GM23338 (cell line): ENCODE data around the gene GDI2. TPM values are rescaled to one million over a fixed set of nuclear protein-coding genes. Genes with fewer than 3 reads are reported as not detected.

Experiments used
- ATAC-seq: fragments of 200-7000 bp; cut with Tn5 transposase; 3 replicates; pipeline ENCODE4 v1.9.1; 2020
- DNase-seq: peaks from one replicate; pipeline ENCODE4 v3.0.0-alpha.2; 2015; ENCODE audit warnings: low spot score
- H2AFZ ChIP-seq: fragments of 200-600 bp; sonication (generic); 2 replicates; pipeline ENCODE4 v1.8.0; 2016; ENCODE audit warnings: antibody characterized with exemption, mild to moderate bottlenecking, moderate library complexity
- H3F3A ChIP-seq: fragments of 200-600 bp; sonication (generic); replicated peaks from 2 replicates; pipeline ENCODE4 v1.8.0; 2017; ENCODE audit warnings: antibody characterized with exemption, mixed run types, low read depth
- H3K27ac ChIP-seq: fragments of 200-600 bp; sonication (generic); 2 replicates; pipeline ENCODE4 v1.6.1; 2016; ENCODE audit warnings: low read depth
- H3K27me3 ChIP-seq: fragments of 200-600 bp; sonication (generic); 2 replicates; pipeline ENCODE4 v1.8.0; 2016; ENCODE audit warnings: mild to moderate bottlenecking, mixed run types, moderate library complexity; ENCODE audit not compliant: insufficient read depth
- H3K36me3 ChIP-seq: fragments of 200-600 bp; sonication (generic); 2 replicates; pipeline ENCODE4 v1.8.0; 2016; ENCODE audit warnings: mild to moderate bottlenecking; ENCODE audit not compliant: insufficient read depth
- H3K4me1 ChIP-seq: fragments of 200-600 bp; sonication (generic); 2 replicates; pipeline ENCODE4 v1.8.0; 2016; ENCODE audit warnings: mild to moderate bottlenecking, moderate library complexity; ENCODE audit not compliant: insufficient read depth
- H3K4me2 ChIP-seq: fragments of 200-600 bp; sonication (generic); 2 replicates; pipeline ENCODE4 v1.7.1; 2017; ENCODE audit warnings: mixed run types
- H3K4me3 ChIP-seq: fragments of 200-600 bp; sonication (generic); 2 replicates; pipeline ENCODE4 v1.6.1; 2016; ENCODE audit warnings: mixed run types
- H3K79me2 ChIP-seq: fragments of 200-600 bp; sonication (generic); replicated peaks from 2 replicates; pipeline ENCODE4 v1.8.0; 2017; ENCODE audit warnings: mild to moderate bottlenecking; ENCODE audit not compliant: insufficient read depth
- H3K9me2 ChIP-seq: fragments of 200-600 bp; sonication (generic); 2 replicates; pipeline ENCODE4 v1.8.0; 2017; ENCODE audit not compliant: insufficient read depth
- H4K20me1 ChIP-seq: fragments of 200-600 bp; sonication (generic); replicated peaks from 2 replicates; pipeline ENCODE4 v1.8.0; 2017; ENCODE audit warnings: mild to moderate bottlenecking; ENCODE audit not compliant: insufficient read depth
- H3K27ac Mint-ChIP-seq: 2 replicates; pipeline ENCODE4 v1.8.0; 2020; ENCODE audit warnings: inconsistent platforms, mild to moderate bottlenecking, moderate library complexity, mixed read lengths
- H3K27me3 Mint-ChIP-seq: 3 replicates; pipeline ENCODE4 v1.8.0; 2022; ENCODE audit warnings: low read depth, mild to moderate bottlenecking, moderate library complexity, mixed read lengths, inconsistent platforms; ENCODE audit not compliant: insufficient read depth, poor library complexity
- H3K36me3 Mint-ChIP-seq: 3 replicates; pipeline ENCODE4 v1.8.0; 2021; ENCODE audit warnings: low read depth, mild to moderate bottlenecking, inconsistent platforms, moderate library complexity, mixed read lengths
- H3K4me1 Mint-ChIP-seq: 3 replicates; pipeline ENCODE4 v1.8.0; 2020; ENCODE audit warnings: mild to moderate bottlenecking, inconsistent platforms, mixed read lengths
- H3K4me3 Mint-ChIP-seq: 3 replicates; pipeline ENCODE4 v1.8.0; 2021; ENCODE audit warnings: moderate library complexity, mild to moderate bottlenecking, inconsistent platforms, mixed read lengths
- H3K9me3 Mint-ChIP-seq: 3 replicates; pipeline ENCODE4 v1.8.0; 2020; ENCODE audit warnings: moderate library complexity, mild to moderate bottlenecking, inconsistent platforms, mixed read lengths
- CREB1 ChIP-seq: fragments of 250-450 bp; sonication (Bioruptor Pico); IDR thresholded peaks from 2 replicates; pipeline ENCODE4 v1.5.0; 2020; ENCODE audit warnings: low read depth, mild to moderate bottlenecking, moderate library complexity
- CTCF ChIP-seq, 2 experiments: fragments of 200-600 bp in 1 of 2; sonication (generic) in 1 of 2; conservative IDR thresholded peaks; 2 replicates each; pipeline versions ENCODE4 v1.5.1 to v1.6.1; 2016 to 2017; ENCODE audit warnings: antibody characterized with exemption in 2 of 2, low read depth in 2 of 2, mild to moderate bottlenecking in 2 of 2, moderate library complexity in 1 of 2
- EZH2 ChIP-seq: fragments of 200-600 bp; sonication (generic); IDR thresholded peaks from one replicate; pipeline ENCODE4 v1.8.0; 2017; ENCODE audit warnings: antibody characterized with exemption, mild to moderate bottlenecking, low read depth; ENCODE audit not compliant: unreplicated experiment
- EZH2phosphoT487 ChIP-seq: fragments of 200-600 bp; sonication (generic); IDR thresholded peaks from one replicate; pipeline ENCODE4 v1.8.1; 2018; ENCODE audit warnings: antibody characterized with exemption; ENCODE audit not compliant: unreplicated experiment
- NANOG ChIP-seq: IDR thresholded peaks from 2 replicates; pipeline ENCODE4 v1.6.1; 2016; ENCODE audit warnings: antibody characterized with exemption, borderline replicate concordance
- REST ChIP-seq: IDR thresholded peaks from one replicate; pipeline ENCODE4 v1.6.1; 2018; ENCODE audit warnings: antibody characterized with exemption; ENCODE audit not compliant: unreplicated experiment
- ZNF462 ChIP-seq: fragments of 250-450 bp; sonication (Bioruptor Pico); IDR thresholded peaks from 2 replicates; pipeline ENCODE4 v1.5.0; 2020; ENCODE audit warnings: mild to moderate bottlenecking, moderate library complexity
- polyA plus RNA-seq: library from polyadenylated mRNA; unstranded; fragments of >200 nt; fragmentation: Nextera tagmentation; extraction: Ambion mirVana; gene quantifications from 2 replicates; pipeline ENCODE4 v1.2.1, GENCODE V29; 2016
- total RNA-seq: library from RNA; depleted of rRNA; stranded (reverse); fragments of >200 nt; shearing (Covaris generic); gene quantifications from 2 replicates; pipeline ENCODE4 v1.2.3, GENCODE V29; 2014

Gene GDI2
- total and polyA plus RNA-seq, 2 experiments from 2014 or later = 269 to 505 TPM

GRCh38 chr10:5764422-5765297 is 48.6 kb downstream of the GDI2 start:
- H3F3A ChIP-seq = peaks cover 16% of the 10 kb centered on the region
- no peak overlapping the region for H3K4me2 ChIP-seq
- no peak overlapping the region for H3K4me3 ChIP-seq
- H3K9me2 ChIP-seq = no peaks in the 10 kb centered on the region
- peaks cover 57% of the 10 kb centered on the region for H3K36me3 ChIP-seq
- Mint-ChIP-seq H3K9me3 (no peaks in the 10 kb centered on the region), H3K27me3 (peaks cover 4% of the 10 kb centered on the region), H3K4me3 (no peak overlapping the region), H3K36me3 (peaks cover 86% of the 10 kb centered on the region), H3K4me1 (no peaks in the 10 kb centered on the region), H3K27ac (no peak overlapping the region)
- H3K27ac ChIP-seq = 0 out of 2 replicates have a peak overlapping the region, but pooled peaks have one; percentile 60
- H3K4me1 ChIP-seq = no peaks in the 10 kb centered on the region
- DNase-seq (no peak), ATAC-seq (peak; percentile 26; the same call in 2 of the 3 replicates)
- H3K27me3 ChIP-seq = no peaks in the 10 kb centered on the region
- H2AFZ ChIP-seq = no peak overlapping the region
- TF ChIP-seq CTCF (conservative IDR thresholded peaks at IDR 0.05; ENCODE audit: low read depth in 2 of 2) = peak; percentile 32 to 45; a peak in 3 of 4 replicates
- TF ChIP-seq NANOG = no peak
- H3K79me2 ChIP-seq = peaks cover 15% of the 10 kb centered on the region
- peaks cover 27% of the 10 kb centered on the region for H4K20me1 ChIP-seq

- no peak overlapping the region for H2AFZ ChIP-seq
- H3K4me3 ChIP-seq = no peak overlapping the region
- ATAC-seq (no peak), DNase-seq (no peak)
- H3K27ac ChIP-seq = no peak overlapping the region
- Mint-ChIP-seq H3K4me1 (no peaks in the 10 kb centered on the region), H3K4me3 (no peak overlapping the region), H3K9me3 (no peaks in the 10 kb centered on the region; the same call in 2 of the 3 replicates), H3K36me3 (peaks cover 86% of the 10 kb centered on the region), H3K27me3 (no peaks in the 10 kb centered on the region), H3K27ac (no peak overlapping the region)
- peaks cover 12% of the 10 kb centered on the region for H3F3A ChIP-seq
- H3K4me2 ChIP-seq = no peak overlapping the region
- no peaks in the 10 kb centered on the region for H3K4me1 ChIP-seq
- no peaks in the 10 kb centered on the region for H3K27me3 ChIP-seq
- no peaks in the 10 kb centered on the region for H3K79me2 ChIP-seq
- peaks cover 60% of the 10 kb centered on the region for H3K36me3 ChIP-seq
- no peaks in the 10 kb centered on the region for H3K9me2 ChIP-seq
- peaks cover 18% of the 10 kb centered on the region for H4K20me1 ChIP-seq
- TF ChIP-seq REST (no peak), EZH2phosphoT487 (no peak), ZNF462 (CRISPR knock-in tag) (no peak), CREB1 (CRISPR knock-in tag) (no peak), EZH2 (no peak)
Observed at GRCh38 chr10:5762531-5762930, 50.7 kb downstream of the GDI2 start.
